ENCODE results near the gene FGD2.
"Not testable (repeated sequence)": the region's sequence is repeated elsewhere in the genome, so short reads cannot be mapped to it uniquely, and the experiment has no call there.

The FGD2 gene

DNA sequence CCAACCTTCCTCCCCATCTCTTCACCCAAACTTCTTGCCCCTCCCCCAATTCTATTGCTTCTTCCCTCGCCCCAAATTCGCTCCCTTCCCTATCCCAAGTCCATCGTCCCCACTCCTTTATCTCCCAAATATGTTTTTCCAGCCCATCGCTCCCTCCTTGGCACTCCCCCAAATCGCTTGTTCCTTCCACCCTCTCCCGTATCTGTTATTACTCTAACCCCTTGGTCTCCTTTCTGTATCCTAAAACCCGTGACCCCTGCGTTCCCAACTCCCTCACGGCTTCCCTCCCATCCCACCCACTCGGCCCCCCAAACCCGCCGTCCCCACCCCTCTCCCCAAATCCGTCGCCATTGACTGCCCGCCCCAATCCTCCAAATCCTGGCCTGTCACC is 20.0 kb upstream of the FGD2 start:
- Histone ChIP-seq H3K27me3 (ENCODE audit: insufficient read depth, insufficient read length) (no peaks in the 10 kb centered on the region), H3K9me3 (ENCODE audit: insufficient read depth, low read length) (no peaks in the 10 kb centered on the region), H3K4me1 (ENCODE audit: insufficient read depth, insufficient read length) (peaks cover 13% of the 10 kb centered on the region), H3K9ac (ENCODE audit: insufficient read length, low read depth) (peak overlapping the region; percentile 97), H3K36me3 (ENCODE audit: insufficient read depth, insufficient read length, low read length) (peaks cover 36% of the 10 kb centered on the region), H3K4me3 (ENCODE audit: insufficient read length, low read depth) (peak overlapping the region; percentile 85)
- DNase-seq (ENCODE audit: low read depth, low spot score) = no peak
- TF ChIP-seq ZNF274 (IDR thresholded peaks at IDR 0.05; ENCODE audit: low read depth, low read length) (no peak), SUZ12 (IDR thresholded peaks at IDR 0.05; ENCODE audit: extremely low read depth, insufficient read depth, insufficient read length) (no peak), YY1 (IDR thresholded peaks at IDR 0.05; ENCODE audit: insufficient read depth, insufficient read length) (no peak)

DNA sequence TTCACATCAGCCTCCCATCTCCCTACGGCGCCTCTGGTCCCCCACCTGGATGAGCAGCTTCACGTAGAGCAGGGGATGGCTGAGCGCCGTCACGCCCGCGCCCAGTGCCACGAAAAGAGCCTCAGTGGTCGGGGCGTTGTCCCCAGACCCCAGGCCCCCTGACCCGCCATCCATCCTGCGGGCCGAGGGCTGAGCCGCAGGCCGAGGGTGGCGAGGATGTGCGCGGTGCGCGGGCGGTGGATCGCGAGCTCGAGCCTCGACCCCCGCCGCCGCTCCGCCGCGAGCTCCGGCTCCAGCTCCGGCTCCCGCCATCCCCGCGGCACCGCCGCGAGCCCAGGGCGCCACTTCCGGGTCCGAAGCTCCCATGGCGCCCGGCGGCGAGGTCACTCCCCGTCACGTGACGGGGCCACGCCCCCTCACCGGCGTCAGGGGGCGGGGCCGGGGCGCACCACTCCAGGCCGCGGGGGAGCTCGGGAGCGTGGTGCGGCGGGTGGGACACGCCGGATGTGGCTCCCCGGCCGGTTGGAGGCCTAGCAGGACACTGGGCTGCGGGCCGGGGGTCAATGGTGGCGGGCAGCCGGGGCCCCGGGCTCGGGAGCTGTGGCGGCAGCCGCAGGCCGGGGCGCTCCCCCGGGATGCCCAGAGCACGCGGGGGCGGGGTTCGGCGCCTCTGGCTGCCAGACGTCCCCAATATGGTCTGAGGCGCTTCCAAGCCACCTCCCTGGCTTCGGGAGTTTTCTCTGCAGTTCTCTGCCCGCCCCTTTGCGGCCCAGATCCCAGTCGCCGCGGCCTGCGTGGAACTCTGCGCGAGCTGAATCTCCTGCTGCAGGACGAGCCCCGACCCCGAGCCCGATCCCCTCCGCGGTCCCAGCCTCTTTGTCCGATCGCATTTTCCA is 19.4 kb upstream of the FGD2 start, which contains the start of gene MTCH1:
MTCH1 (minus strand) TSS at position 389 of the 896 bp plus-strand sequence; CDS start at position 366, 23 bp downstream.
- peak; percentile 69 for DNase-seq (ENCODE audit: low read depth, low spot score)
- peak within 1 kb of the TSS; percentile 85 for H3K4me3 ChIP-seq (ENCODE audit: insufficient read length, low read depth)
- H3K9me3 ChIP-seq (ENCODE audit: insufficient read depth, low read length) = no peaks in the 10 kb centered on the region
- H3K27me3 ChIP-seq (ENCODE audit: insufficient read depth, insufficient read length) = no peaks in the 10 kb centered on the region
- peak within 1 kb of the TSS; percentile 97 for H3K9ac ChIP-seq (ENCODE audit: insufficient read length, low read depth)
- TF ChIP-seq YY1 (IDR thresholded peaks at IDR 0.05; ENCODE audit: insufficient read depth, insufficient read length) (no peak), ZNF274 (IDR thresholded peaks at IDR 0.05; ENCODE audit: low read depth, low read length) (no peak), SUZ12 (IDR thresholded peaks at IDR 0.05; ENCODE audit: extremely low read depth, insufficient read depth, insufficient read length) (no peak)
- peaks cover 10% of the 10 kb centered on the region for H3K4me1 ChIP-seq (ENCODE audit: insufficient read depth, insufficient read length)
- H3K36me3 ChIP-seq (ENCODE audit: insufficient read depth, insufficient read length, low read length) = peaks cover 29% of the 10 kb centered on the region

DNA sequence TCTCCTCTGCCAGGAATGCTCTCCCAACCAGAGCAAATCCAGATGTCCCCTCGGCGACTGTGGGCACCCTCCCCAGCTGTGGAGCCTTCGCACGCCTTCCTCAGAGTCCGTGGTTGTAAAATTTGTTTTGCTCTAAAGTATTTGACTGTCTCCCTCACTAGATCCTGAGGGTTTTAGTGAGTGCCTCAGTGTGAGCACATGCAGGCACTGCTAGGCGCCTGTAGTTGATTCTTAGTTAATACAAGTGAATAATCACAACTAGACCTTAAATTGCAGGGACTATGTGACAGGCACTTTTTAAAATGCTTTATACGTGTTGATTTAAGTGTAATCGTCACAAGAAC is 18.8 kb upstream of the FGD2 start:
- DNase-seq (ENCODE audit: low read depth, low spot score) = no peak
- H3K4me3 ChIP-seq (ENCODE audit: insufficient read length, low read depth) = peak overlapping the region; percentile 85
- H3K4me1 ChIP-seq (ENCODE audit: insufficient read depth, insufficient read length) = peaks cover 10% of the 10 kb centered on the region
- peak overlapping the region; percentile 89 for H3K9ac ChIP-seq (ENCODE audit: insufficient read length, low read depth)
- H3K27me3 ChIP-seq (ENCODE audit: insufficient read depth, insufficient read length) = no peaks in the 10 kb centered on the region
- TF ChIP-seq ZNF274 (IDR thresholded peaks at IDR 0.05; ENCODE audit: low read depth, low read length) = no peak
- TF ChIP-seq YY1 (IDR thresholded peaks at IDR 0.05; ENCODE audit: insufficient read depth, insufficient read length) = no peak
- TF ChIP-seq SUZ12 (IDR thresholded peaks at IDR 0.05; ENCODE audit: extremely low read depth, insufficient read depth, insufficient read length) = no peak
- peaks cover 24% of the 10 kb centered on the region for H3K36me3 ChIP-seq (ENCODE audit: insufficient read depth, insufficient read length, low read length)
- no peaks in the 10 kb centered on the region for H3K9me3 ChIP-seq (ENCODE audit: insufficient read depth, low read length)

DNA sequence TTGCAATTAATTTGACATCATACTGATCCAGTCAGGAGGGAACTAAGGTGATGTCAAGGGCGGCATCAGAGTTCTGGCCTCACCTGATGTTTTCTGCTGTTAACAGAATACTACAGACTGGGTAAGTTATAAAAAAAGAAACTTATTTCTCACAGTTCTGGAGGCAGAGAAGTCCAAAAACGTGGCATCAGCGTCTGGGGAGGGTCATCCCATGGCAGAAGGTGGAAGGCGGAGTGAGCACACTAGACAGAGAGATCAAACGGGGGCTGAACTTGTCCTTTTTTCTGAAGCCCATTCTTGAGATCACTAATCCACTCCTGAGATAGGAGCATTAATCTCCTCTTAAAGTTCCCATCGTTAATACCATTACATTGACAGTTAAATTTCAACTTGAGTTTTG is 16.2 kb upstream of the FGD2 start:
- DNase-seq (ENCODE audit: low read depth, low spot score) = no peak
- Histone ChIP-seq H3K27me3 (ENCODE audit: insufficient read depth, insufficient read length) (no peaks in the 10 kb centered on the region), H3K9ac (ENCODE audit: insufficient read length, low read depth) (no peak overlapping the region), H3K4me1 (ENCODE audit: insufficient read depth, insufficient read length) (peaks cover 3% of the 10 kb centered on the region), H3K4me3 (ENCODE audit: insufficient read length, low read depth) (no peak overlapping the region), H3K36me3 (ENCODE audit: insufficient read depth, insufficient read length, low read length) (peaks cover 5% of the 10 kb centered on the region), H3K9me3 (ENCODE audit: insufficient read depth, low read length) (no peaks in the 10 kb centered on the region)
- TF ChIP-seq ZNF274 (IDR thresholded peaks at IDR 0.05; ENCODE audit: low read depth, low read length) (no peak), SUZ12 (IDR thresholded peaks at IDR 0.05; ENCODE audit: extremely low read depth, insufficient read depth, insufficient read length) (no peak), YY1 (IDR thresholded peaks at IDR 0.05; ENCODE audit: insufficient read depth, insufficient read length) (no peak)

DNA sequence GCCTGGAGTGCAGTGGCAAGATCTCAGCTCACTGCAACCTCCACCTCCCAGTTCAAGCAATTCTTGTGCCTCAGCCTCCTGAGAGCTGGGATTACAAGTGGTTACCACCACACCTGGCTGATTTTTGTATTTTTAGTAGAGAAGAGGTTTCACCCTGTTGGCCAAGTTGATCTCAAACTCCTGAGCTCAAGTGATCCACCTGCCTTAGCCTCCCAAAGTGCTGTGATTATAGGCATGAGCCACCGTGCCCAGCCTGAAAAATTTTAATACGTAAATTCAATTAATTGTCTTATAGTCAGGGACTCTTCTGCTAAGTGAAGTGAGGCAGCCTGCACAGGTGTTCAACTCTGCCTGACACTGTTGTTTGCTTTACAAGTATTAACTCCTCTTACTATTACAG is 15.1 kb upstream of the FGD2 start:
- not testable (repeated sequence) for H3K4me1 ChIP-seq (ENCODE audit: insufficient read depth, insufficient read length); H3K27me3 ChIP-seq (ENCODE audit: insufficient read depth, insufficient read length); H3K36me3 ChIP-seq (ENCODE audit: insufficient read depth, insufficient read length, low read length); H3K9ac ChIP-seq (ENCODE audit: insufficient read length, low read depth); DNase-seq (ENCODE audit: low read depth, low spot score); H3K9me3 ChIP-seq (ENCODE audit: insufficient read depth, low read length); H3K4me3 ChIP-seq (ENCODE audit: insufficient read length, low read depth)

DNA sequence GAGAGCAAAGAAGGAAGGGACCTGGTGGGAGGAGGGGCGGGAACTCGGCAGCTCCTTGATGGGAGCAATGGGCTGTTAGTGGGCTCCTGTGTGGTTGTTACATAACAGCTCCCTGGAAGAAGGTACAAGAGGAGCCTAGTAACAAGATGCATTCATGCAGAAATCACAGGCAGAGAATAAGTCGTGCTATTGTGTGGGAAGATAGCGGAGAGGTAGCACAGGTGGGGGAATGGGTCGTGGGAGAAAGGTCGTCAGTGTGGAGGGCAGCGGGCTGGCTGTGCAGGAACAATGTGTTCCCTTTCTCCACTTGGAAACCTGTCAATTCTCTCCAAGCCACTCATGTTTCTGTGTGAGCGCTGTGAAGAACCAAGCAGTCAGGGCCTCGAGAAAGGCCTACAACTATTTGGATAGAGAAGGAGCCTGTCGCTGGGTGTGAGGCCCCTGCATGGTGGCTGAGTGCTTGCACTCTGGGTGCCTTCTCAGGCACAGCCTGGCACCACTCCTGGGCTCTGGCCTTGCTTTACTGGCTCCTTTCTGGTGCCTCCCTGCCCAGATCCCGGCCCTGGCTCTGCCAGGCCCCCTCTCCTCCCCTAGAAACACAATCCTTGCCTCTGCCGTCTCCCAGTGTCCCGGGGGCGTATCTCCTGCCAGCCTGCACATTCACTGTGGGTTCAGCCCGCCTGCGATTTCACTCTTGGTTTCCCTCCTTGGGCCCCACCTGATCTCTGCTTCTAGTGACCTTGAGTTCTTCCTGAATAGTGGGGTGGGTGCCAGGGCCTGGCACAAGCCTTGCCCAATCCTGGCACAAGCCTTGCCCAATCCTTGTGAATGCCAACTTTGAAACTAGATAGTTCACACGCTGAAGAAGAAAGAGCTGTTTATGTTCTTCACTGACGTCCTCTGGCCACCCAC is 7.4 kb upstream of the FGD2 start:
- H3K4me3 ChIP-seq (ENCODE audit: insufficient read length, low read depth) = no peak overlapping the region
- no peak overlapping the region for H3K9ac ChIP-seq (ENCODE audit: insufficient read length, low read depth)
- peaks cover 8% of the 10 kb centered on the region for H3K4me1 ChIP-seq (ENCODE audit: insufficient read depth, insufficient read length)
- no peaks in the 10 kb centered on the region for H3K27me3 ChIP-seq (ENCODE audit: insufficient read depth, insufficient read length)
- no peak for DNase-seq (ENCODE audit: low read depth, low spot score)
- TF ChIP-seq YY1 (IDR thresholded peaks at IDR 0.05; ENCODE audit: insufficient read depth, insufficient read length) (no peak), SUZ12 (IDR thresholded peaks at IDR 0.05; ENCODE audit: extremely low read depth, insufficient read depth, insufficient read length) (no peak), ZNF274 (IDR thresholded peaks at IDR 0.05; ENCODE audit: low read depth, low read length) (no peak)
- H3K9me3 ChIP-seq (ENCODE audit: insufficient read depth, low read length) = no peaks in the 10 kb centered on the region
- H3K36me3 ChIP-seq (ENCODE audit: insufficient read depth, insufficient read length, low read length) = no peaks in the 10 kb centered on the region

DNA sequence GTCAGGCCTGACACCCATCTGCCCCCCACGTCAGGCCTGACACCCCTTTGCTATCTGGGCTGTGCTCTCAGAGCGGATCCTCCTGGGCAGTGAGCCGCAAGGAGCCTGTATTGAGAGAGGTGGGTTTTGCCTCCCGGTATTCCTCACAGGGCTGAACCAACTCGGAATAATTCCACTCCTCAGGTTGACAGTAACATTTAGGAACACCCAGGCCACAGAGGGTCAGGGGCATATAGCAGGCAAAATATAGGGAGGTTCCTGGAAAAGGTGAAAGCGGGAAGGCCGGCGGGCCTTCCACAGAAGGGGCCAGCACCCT is 6.8 kb upstream of the FGD2 start:
- Histone ChIP-seq H3K4me1 (ENCODE audit: insufficient read depth, insufficient read length) (peaks cover 8% of the 10 kb centered on the region), H3K4me3 (ENCODE audit: insufficient read length, low read depth) (no peak overlapping the region), H3K9ac (ENCODE audit: insufficient read length, low read depth) (no peak overlapping the region), H3K36me3 (ENCODE audit: insufficient read depth, insufficient read length, low read length) (no peaks in the 10 kb centered on the region), H3K9me3 (ENCODE audit: insufficient read depth, low read length) (no peaks in the 10 kb centered on the region), H3K27me3 (ENCODE audit: insufficient read depth, insufficient read length) (no peaks in the 10 kb centered on the region)
- TF ChIP-seq ZNF274 (IDR thresholded peaks at IDR 0.05; ENCODE audit: low read depth, low read length) = no peak
- TF ChIP-seq SUZ12 (IDR thresholded peaks at IDR 0.05; ENCODE audit: extremely low read depth, insufficient read depth, insufficient read length) = no peak
- no peak for TF ChIP-seq YY1 (IDR thresholded peaks at IDR 0.05; ENCODE audit: insufficient read depth, insufficient read length)
- DNase-seq (ENCODE audit: low read depth, low spot score) = no peak

Measured in NT2/D1 (cell line).